H1 (cell line): ENCODE measurements around the gene STK39. TPM values are rescaled to one million over a fixed set of nuclear protein-coding genes. Genes with fewer than 3 reads are reported as not detected.

Source experiments
- CTCF ChIA-PET: fragments of 300-600 bp; sonication (Branson Sonifier 250); formaldehyde crosslinking; loops from one replicate; lab custom pipeline; 2021; ENCODE audit not compliant: partially characterized antibody; lab: Charles Lee
- POLR2A ChIA-PET: fragments of 300-600 bp; sonication (Branson Sonifier 250); formaldehyde crosslinking; loops from one replicate; lab custom pipeline; 2021; ENCODE audit warnings: inconsistent platforms; ENCODE audit not compliant: partially characterized antibody; lab: Charles Lee
- DNase-seq, 2 experiments: peaks; one replicate each; pipeline versions ENCODE4 v3.0.0 to v3.0.0-alpha.2; 2010 to 2022; ENCODE audit warnings: low spot score in 2 of 2, low read depth in 1 of 2, mixed read lengths in 1 of 2
- FAIRE-seq: peaks from 2 replicates; lab custom pipeline; 2011; peaks lifted over from hg19 to GRCh38; lab: Jason Lieb, UNC
- H2AFZ ChIP-seq: 2 replicates; pipeline ENCODE4 v1.8.1; 2012; ENCODE audit warnings: low read length, inconsistent platforms
- H2AK5ac ChIP-seq: 2 replicates; pipeline ENCODE4 v1.6.1; 2013; ENCODE audit warnings: low read depth, low read length
- H2BK120ac ChIP-seq: replicated peaks from 2 replicates; pipeline ENCODE3; 2013; ENCODE audit warnings: low read depth, low read length, inconsistent platforms
- H2BK12ac ChIP-seq: 2 replicates; pipeline ENCODE4 v1.6.1; 2013; ENCODE audit warnings: low read depth, low read length
- H2BK15ac ChIP-seq: 2 replicates; pipeline ENCODE4 v1.6.1; 2013; ENCODE audit warnings: low read length
- H2BK20ac ChIP-seq: 2 replicates; pipeline ENCODE4 v1.6.1; 2013; ENCODE audit warnings: low read length
- H2BK5ac ChIP-seq: 2 replicates; pipeline ENCODE4 v1.6.1; 2013; ENCODE audit warnings: low read depth, low read length
- H3K14ac ChIP-seq: 2 replicates; pipeline ENCODE4 v1.6.1; 2013; ENCODE audit warnings: inconsistent platforms; ENCODE audit not compliant: insufficient read length
- H3K18ac ChIP-seq: 2 replicates; pipeline ENCODE4 v1.6.1; 2013; ENCODE audit warnings: low read length; ENCODE audit errors: extremely low read depth
- H3K23ac ChIP-seq: 2 replicates; pipeline ENCODE4 v1.6.1; 2013; ENCODE audit warnings: inconsistent platforms; ENCODE audit not compliant: insufficient read length
- H3K23me2 ChIP-seq: 2 replicates; pipeline ENCODE4 v1.6.1; 2013; ENCODE audit warnings: low read depth, low read length
- H3K27ac ChIP-seq: 2 replicates; pipeline ENCODE4 v1.6.1; 2011; ENCODE audit warnings: low read depth, low read length, inconsistent platforms
- H3K27me3 ChIP-seq, 4 experiments: replicated peaks in 1 of 4; 1 replicate in 1 of 4; 2 replicates in 3 of 4; pipeline versions ENCODE4 v1.6.1 to v1.8.1; 2011 to 2013; ENCODE audit warnings: low read length in 3 of 4, mild to moderate bottlenecking in 3 of 4, inconsistent platforms in 2 of 4, mixed read lengths in 2 of 4, moderate library complexity in 1 of 4; ENCODE audit not compliant: control insufficient read depth in 3 of 4, insufficient read depth in 3 of 4; ENCODE audit errors: extremely low read depth in 1 of 4
- H3K36me3 ChIP-seq, 4 experiments: 2 replicates each; pipeline versions ENCODE4 v1.6.1 to v1.8.1; 2011 to 2013; ENCODE audit warnings: mild to moderate bottlenecking in 4 of 4, low read length in 3 of 4, moderate library complexity in 2 of 4, control low read depth in 1 of 4, inconsistent platforms in 1 of 4; ENCODE audit not compliant: insufficient read depth in 4 of 4, control insufficient read depth in 2 of 4
- H3K4ac ChIP-seq: replicated peaks from 2 replicates; pipeline ENCODE3; 2013; ENCODE audit warnings: low read length, low read depth, mixed read lengths, inconsistent platforms; ENCODE audit not compliant: insufficient read length
- H3K4me1 ChIP-seq, 4 experiments: replicated peaks in 1 of 4; 1 replicate in 1 of 4; 2 replicates in 3 of 4; pipeline versions ENCODE4 v1.6.1 to v1.8.1; 2011 to 2013; ENCODE audit warnings: low read length in 3 of 4, inconsistent platforms in 2 of 4, mixed read lengths in 1 of 4; ENCODE audit not compliant: insufficient read depth in 4 of 4, control insufficient read depth in 3 of 4
- H3K4me2 ChIP-seq, 2 experiments: 2 replicates each; pipeline versions ENCODE4 v1.6.1 to v1.8.1; 2011 to 2013; ENCODE audit warnings: low read depth in 2 of 2, low read length in 2 of 2, control low read depth in 1 of 2, inconsistent platforms in 1 of 2, mild to moderate bottlenecking in 1 of 2; ENCODE audit not compliant: insufficient read depth in 1 of 2
- H3K4me3 ChIP-seq, 4 experiments: fragments of 200-600, 300-600 bp in 1 of 4; sonication (generic), shearing (Covaris generic), sonication (Bioruptor Twin) in 1 of 4; 2 replicates each; pipeline versions ENCODE4 v1.5.1 to v1.8.1; 2011 to 2016; ENCODE audit warnings: low read length in 4 of 4, low read depth in 3 of 4, control low read depth in 2 of 4, inconsistent platforms in 2 of 4, mild to moderate bottlenecking in 2 of 4, mixed read lengths in 1 of 4, moderate library complexity in 1 of 4; ENCODE audit not compliant: insufficient read depth in 2 of 4; ENCODE audit errors: extremely low read depth in 1 of 4
- H3K56ac ChIP-seq: replicated peaks from 2 replicates; pipeline ENCODE3; 2013; ENCODE audit warnings: low read depth, mild to moderate bottlenecking, mixed read lengths, low read length, inconsistent platforms; ENCODE audit not compliant: insufficient read length
- H3K79me1 ChIP-seq: 2 replicates; pipeline ENCODE4 v1.6.1; 2013; ENCODE audit warnings: low read depth, low read length, control low read depth
- H3K79me2 ChIP-seq, 2 experiments: 2 replicates each; pipeline versions ENCODE4 v1.6.1 to v1.8.1; 2012 to 2013; ENCODE audit warnings: low read length in 2 of 2, mild to moderate bottlenecking in 2 of 2, inconsistent platforms in 1 of 2; ENCODE audit not compliant: insufficient read depth in 2 of 2, control insufficient read depth in 1 of 2
- H3K9ac ChIP-seq, 4 experiments: replicated peaks in 1 of 4; 1 replicate in 1 of 4; 2 replicates in 3 of 4; pipeline versions ENCODE4 v1.6.1 to v1.8.1; 2011 to 2013; ENCODE audit warnings: low read depth in 3 of 4, low read length in 3 of 4, control low read depth in 2 of 4, mild to moderate bottlenecking in 2 of 4, moderate library complexity in 2 of 4, inconsistent platforms in 1 of 4; ENCODE audit errors: extremely low read depth in 1 of 4
- H3K9me3 ChIP-seq, 2 experiments: 2 replicates each; pipeline versions ENCODE4 v1.6.1 to v1.8.1; 2012 to 2013; ENCODE audit warnings: mild to moderate bottlenecking in 2 of 2, moderate library complexity in 2 of 2, control low read depth in 1 of 2, inconsistent platforms in 1 of 2, low read depth in 1 of 2, low read length in 1 of 2, mixed read lengths in 1 of 2; ENCODE audit not compliant: insufficient read depth in 2 of 2
- H4K20me1 ChIP-seq, 2 experiments: replicated peaks in 1 of 2; 2 replicates each; pipeline versions ENCODE3 to v1.8.1; 2011 to 2013; ENCODE audit warnings: inconsistent platforms in 2 of 2, low read length in 2 of 2, mild to moderate bottlenecking in 1 of 2; ENCODE audit not compliant: insufficient read depth in 2 of 2, control insufficient read depth in 1 of 2
- H4K5ac ChIP-seq: 2 replicates; pipeline ENCODE4 v1.6.1; 2013; ENCODE audit warnings: low read length, low read depth, mixed read lengths, inconsistent platforms; ENCODE audit not compliant: insufficient read length
- H4K8ac ChIP-seq: 2 replicates; pipeline ENCODE4 v1.8.0; 2013; ENCODE audit warnings: mild to moderate bottlenecking, moderate library complexity, low read length, inconsistent platforms; ENCODE audit not compliant: insufficient read depth; ENCODE audit errors: extremely low read depth
- H4K91ac ChIP-seq: replicated peaks from 2 replicates; pipeline ENCODE3; 2013; ENCODE audit warnings: low read length, mixed read lengths, inconsistent platforms; ENCODE audit not compliant: insufficient read length
- CBX5 ChIP-seq: fragments of 300-800, 300-1000 bp; sonication (generic); IDR thresholded peaks from 2 replicates; pipeline ENCODE4 v1.7.1; 2016; ENCODE audit warnings: antibody characterized with exemption, low read length, low read depth
- EP300 ChIP-seq, 2 experiments: IDR thresholded peaks; 1 replicate in 1 of 2; 2 replicates in 1 of 2; pipeline ENCODE4 v1.6.1; 2011 to 2012; ENCODE audit warnings: low read depth in 2 of 2, low read length in 2 of 2, mild to moderate bottlenecking in 2 of 2, borderline replicate concordance in 1 of 2, inconsistent platforms in 1 of 2, moderate library complexity in 1 of 2
- HDAC6 ChIP-seq: IDR thresholded peaks from one replicate; pipeline ENCODE4 v1.7.1; 2012; ENCODE audit warnings: low read depth, mild to moderate bottlenecking, inconsistent platforms, low read length, moderate library complexity
- KDM1A ChIP-seq: fragments of 200-600, 300-600 bp; sonication (generic); IDR thresholded peaks from 2 replicates; pipeline ENCODE4 v1.7.1; 2016; ENCODE audit warnings: mild to moderate bottlenecking, low read length, borderline replicate concordance
- POLR2AphosphoS5 ChIP-seq: IDR thresholded peaks from 2 replicates; pipeline ENCODE4 v1.6.1; 2011; ENCODE audit warnings: low read depth, low read length
- POU5F1 ChIP-seq: IDR thresholded peaks from 2 replicates; pipeline ENCODE4 v1.6.1; 2011; ENCODE audit warnings: low read depth, mild to moderate bottlenecking, low read length, moderate library complexity
- SP1 ChIP-seq: IDR thresholded peaks from 2 replicates; pipeline ENCODE4 v1.6.1; 2011; ENCODE audit warnings: low read depth, low read length
- SP2 ChIP-seq: IDR thresholded peaks from 2 replicates; pipeline ENCODE4 v1.6.1; 2012; ENCODE audit warnings: mild to moderate bottlenecking, low read length, inconsistent platforms
- SRF ChIP-seq: IDR thresholded peaks from 2 replicates; pipeline ENCODE4 v1.6.1; 2011; ENCODE audit warnings: mild to moderate bottlenecking, low read depth, low read length, moderate library complexity
- TBP ChIP-seq: IDR thresholded peaks from 2 replicates; pipeline ENCODE4 v1.6.1; 2011; ENCODE audit warnings: low read depth, low read length, improper control_type of control experiment
- YY1 ChIP-seq: IDR thresholded peaks from 2 replicates; pipeline ENCODE4 v1.6.1; 2011; ENCODE audit warnings: low read depth, mild to moderate bottlenecking, low read length
- WGBS, 2 experiments: shearing (Covaris generic) in 1 of 2; methylation state at CpG; one replicate each; pipeline versions ENCODE4 v1.1.6 to v1.1.7; 2013 to 2015; ENCODE audit warnings: low lambda C conversion rate in 2 of 2, mixed read lengths in 2 of 2, inconsistent platforms in 1 of 2, low coverage in 1 of 2, missing lambda C conversion rate in 1 of 2; ENCODE audit not compliant: insufficient replicate concordance in 2 of 2, insufficient coverage in 1 of 2, insufficient read length in 1 of 2; ENCODE audit errors: extremely low coverage in 1 of 2, missing lambda C conversion rate in 1 of 2; 5-methylcytosine and 5-hydroxymethylcytosine counted together
- polyA plus RNA-seq, 7 experiments: library from polyadenylated mRNA; depleted of rRNA in 3 of 7; stranded (reverse) in 5 of 7; unstranded in 2 of 7; fragments of >200 nt in 5 of 7; fragments of 200-250 nt in 2 of 7; gene quantifications; 1 replicate in 5 of 7; 2 replicates in 1 of 7; 4 replicates in 1 of 7; pipeline versions ENCODE4 v1.2.1 to v1.2.3, GENCODE V29; 2011 to 2013; ENCODE audit warnings: missing spikeins in 2 of 7, mixed read lengths in 2 of 7
- total RNA-seq: library from RNA; stranded (reverse); fragmentation: NEBNext Ultra II Directional; extraction: Animal tissue kit (Norgen Biotek cat#: 25700); gene quantifications from 2 replicates; pipeline ENCODE4 v1.2.1, GENCODE V29; 2021
- TF ChIP-seq, protein P1 (sequence below): IDR thresholded peaks from 2 replicates; pipeline ENCODE4 v1.6.1; 2012; ENCODE audit warnings: inconsistent platforms
- TF ChIP-seq, protein P2 (sequence below): IDR thresholded peaks from 2 replicates; pipeline ENCODE4 v1.6.1; 2012; ENCODE audit warnings: inconsistent platforms

Gene STK39
- total and polyA plus RNA-seq, 2 of the 8 experiments (the other 6 are each of a cell fraction or from before 2014, with no cell fraction given), result 13.7 to 23.8 TPM

DNA sequence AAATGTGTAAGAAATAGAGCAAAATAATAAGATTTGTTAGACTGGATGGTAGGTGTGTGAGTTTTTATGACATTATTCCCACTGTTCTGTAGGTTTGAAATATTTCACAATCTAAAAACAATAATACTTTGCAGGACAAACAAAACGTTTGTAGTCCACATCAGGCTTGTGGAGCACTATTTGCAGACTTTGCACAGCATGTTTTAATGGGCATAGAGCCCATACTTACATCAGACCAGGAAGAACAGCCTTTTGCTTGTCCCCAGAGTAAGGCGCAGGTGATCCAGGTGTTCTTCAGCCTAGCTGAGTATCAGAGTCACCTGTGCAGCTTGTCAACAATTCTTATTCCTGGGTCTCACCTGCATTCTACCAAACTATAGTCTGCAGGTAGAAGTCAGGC, 9.1 kb upstream of the STK39 start:
- 75% methylated on average over 2 of the region's 2 CpGs; no CpG with 5 or more reads in 1 of the 2 experiments for WGBS, 2 experiments
- POLR2A ChIA-PET, result no interaction called here
- H2AK5ac ChIP-seq, result no peak overlapping the region

More for the DNA sequence above, 9.1 kb upstream of the STK39 start:
- no peak overlapping the region for H3K23ac ChIP-seq
- no peak for FAIRE-seq
- no peak overlapping the region for H3K4me2 ChIP-seq
- no peak overlapping the region for H2BK12ac ChIP-seq
- H3K4ac ChIP-seq, result no peak overlapping the region
- H3K36me3 ChIP-seq, result no peaks in the 10 kb centered on the region
- DNase-seq, result no peak
- no peak overlapping the region for H3K4me3 ChIP-seq
- H3K9me3 ChIP-seq, result peaks cover 4% of the 10 kb centered on the region in 2 experiments; a peak in 2 of 4 replicates
- H4K8ac ChIP-seq, result no peak overlapping the region
- H3K56ac ChIP-seq, result no peak overlapping the region
- H4K91ac ChIP-seq, result no peak overlapping the region
- H2AFZ ChIP-seq, result no peak overlapping the region
- no peak overlapping the region for H3K18ac ChIP-seq
- no peaks in the 10 kb centered on the region for H3K27me3 ChIP-seq
- H4K5ac ChIP-seq, result no peak overlapping the region
- H3K79me1 ChIP-seq, result no peaks in the 10 kb centered on the region
- CTCF ChIA-PET, result no interaction called here
- no peaks in the 10 kb centered on the region for H3K23me2 ChIP-seq
- H3K79me2 ChIP-seq, result no peaks in the 10 kb centered on the region
- no peak overlapping the region for H3K9ac ChIP-seq
- no peak overlapping the region for H2BK15ac ChIP-seq
- H3K4me1 ChIP-seq, result no peaks in the 10 kb centered on the region
- H2BK5ac ChIP-seq, result no peak overlapping the region
- H3K27ac ChIP-seq, result no peak overlapping the region
- no peak overlapping the region for H3K14ac ChIP-seq
- H2BK120ac ChIP-seq, result no peak overlapping the region
- no peaks in the 10 kb centered on the region for H4K20me1 ChIP-seq
- H2BK20ac ChIP-seq, result no peak overlapping the region
- TF ChIP-seq, protein P1, sequence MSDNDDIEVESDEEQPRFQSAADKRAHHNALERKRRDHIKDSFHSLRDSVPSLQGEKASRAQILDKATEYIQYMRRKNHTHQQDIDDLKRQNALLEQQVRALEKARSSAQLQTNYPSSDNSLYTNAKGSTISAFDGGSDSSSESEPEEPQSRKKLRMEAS, result no peak
- no peak for TF ChIP-seq KDM1A
- TF ChIP-seq SP2, result no peak
- no peak for TF ChIP-seq CBX5
- TF ChIP-seq POU5F1, result no peak
- TF ChIP-seq, protein P2, sequence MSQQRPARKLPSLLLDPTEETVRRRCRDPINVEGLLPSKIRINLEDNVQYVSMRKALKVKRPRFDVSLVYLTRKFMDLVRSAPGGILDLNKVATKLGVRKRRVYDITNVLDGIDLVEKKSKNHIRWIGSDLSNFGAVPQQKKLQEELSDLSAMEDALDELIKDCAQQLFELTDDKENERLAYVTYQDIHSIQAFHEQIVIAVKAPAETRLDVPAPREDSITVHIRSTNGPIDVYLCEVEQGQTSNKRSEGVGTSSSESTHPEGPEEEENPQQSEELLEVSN, result no peak
- no peak for TF ChIP-seq EP300 (IDR thresholded peaks at IDR 0.05; ENCODE audit: borderline replicate concordance in 1 of 2, low read depth in 2 of 2, low read length in 2 of 2)
- TF ChIP-seq SRF, result no peak
- no peak for TF ChIP-seq TBP
- no peak for TF ChIP-seq SP1
- no peak for TF ChIP-seq HDAC6
- TF ChIP-seq POLR2AphosphoS5, result no peak
- no peak for TF ChIP-seq YY1
